Sigmoid colon (tissue), 3 donors: Measurements from ENCODE around the gene AIRE.

Experiments
- POLR2A ChIP-seq, 2 donors: fragments of 450-650 bp; IDR thresholded peaks; one replicate each; pipeline ENCODE4 v1.6.1; 2016; ENCODE audit warnings: antibody characterized with exemption in 2 of 2, mild to moderate bottlenecking in 2 of 2, moderate library complexity in 2 of 2
- TF ChIP-seq, protein P1 (sequence below), 4 experiments: fragments of 450-650 bp in 3 of 4; fragments of 200-600 bp in 1 of 4; IDR thresholded peaks; one replicate each; pipeline ENCODE4 v1.5.1; 2016 to 2019; ENCODE audit warnings: antibody characterized with exemption in 4 of 4, mild to moderate bottlenecking in 3 of 4, moderate library complexity in 2 of 4

DNA sequence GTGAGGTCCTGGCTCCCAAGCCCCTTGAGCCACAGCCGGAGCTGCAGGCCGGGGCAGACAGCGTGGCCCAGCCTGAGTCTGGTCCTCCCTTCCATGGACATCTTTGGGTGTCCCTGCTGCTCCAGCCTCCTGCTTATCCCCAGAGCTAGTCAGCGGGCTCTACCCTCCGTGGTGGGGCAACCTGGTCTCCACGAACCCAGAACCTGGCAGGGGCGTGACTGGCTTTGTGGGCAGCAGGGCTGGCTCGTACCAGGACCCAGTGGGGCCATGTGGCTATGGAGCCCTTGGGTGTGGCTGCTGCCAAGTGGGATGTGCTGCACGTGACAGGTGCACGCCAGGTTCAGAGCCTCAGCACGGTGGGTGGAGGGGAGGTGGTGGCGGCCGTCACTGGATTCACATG is 35.2 kb downstream of the AIRE start:
- TF ChIP-seq POLR2A (IDR thresholded peaks at IDR 0.05): no peak
- TF ChIP-seq, protein P1, sequence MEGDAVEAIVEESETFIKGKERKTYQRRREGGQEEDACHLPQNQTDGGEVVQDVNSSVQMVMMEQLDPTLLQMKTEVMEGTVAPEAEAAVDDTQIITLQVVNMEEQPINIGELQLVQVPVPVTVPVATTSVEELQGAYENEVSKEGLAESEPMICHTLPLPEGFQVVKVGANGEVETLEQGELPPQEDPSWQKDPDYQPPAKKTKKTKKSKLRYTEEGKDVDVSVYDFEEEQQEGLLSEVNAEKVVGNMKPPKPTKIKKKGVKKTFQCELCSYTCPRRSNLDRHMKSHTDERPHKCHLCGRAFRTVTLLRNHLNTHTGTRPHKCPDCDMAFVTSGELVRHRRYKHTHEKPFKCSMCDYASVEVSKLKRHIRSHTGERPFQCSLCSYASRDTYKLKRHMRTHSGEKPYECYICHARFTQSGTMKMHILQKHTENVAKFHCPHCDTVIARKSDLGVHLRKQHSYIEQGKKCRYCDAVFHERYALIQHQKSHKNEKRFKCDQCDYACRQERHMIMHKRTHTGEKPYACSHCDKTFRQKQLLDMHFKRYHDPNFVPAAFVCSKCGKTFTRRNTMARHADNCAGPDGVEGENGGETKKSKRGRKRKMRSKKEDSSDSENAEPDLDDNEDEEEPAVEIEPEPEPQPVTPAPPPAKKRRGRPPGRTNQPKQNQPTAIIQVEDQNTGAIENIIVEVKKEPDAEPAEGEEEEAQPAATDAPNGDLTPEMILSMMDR (IDR thresholded peaks at IDR 0.05): no peak
